ENCODE results near the gene PRPS1L1. TPM values are rescaled to one million over a fixed set of nuclear protein-coding genes. Genes with fewer than 3 reads are reported as not detected.

The PRPS1L1 gene
- total RNA-seq, 1 experiment from 2014 or later: not detected

DNA sequence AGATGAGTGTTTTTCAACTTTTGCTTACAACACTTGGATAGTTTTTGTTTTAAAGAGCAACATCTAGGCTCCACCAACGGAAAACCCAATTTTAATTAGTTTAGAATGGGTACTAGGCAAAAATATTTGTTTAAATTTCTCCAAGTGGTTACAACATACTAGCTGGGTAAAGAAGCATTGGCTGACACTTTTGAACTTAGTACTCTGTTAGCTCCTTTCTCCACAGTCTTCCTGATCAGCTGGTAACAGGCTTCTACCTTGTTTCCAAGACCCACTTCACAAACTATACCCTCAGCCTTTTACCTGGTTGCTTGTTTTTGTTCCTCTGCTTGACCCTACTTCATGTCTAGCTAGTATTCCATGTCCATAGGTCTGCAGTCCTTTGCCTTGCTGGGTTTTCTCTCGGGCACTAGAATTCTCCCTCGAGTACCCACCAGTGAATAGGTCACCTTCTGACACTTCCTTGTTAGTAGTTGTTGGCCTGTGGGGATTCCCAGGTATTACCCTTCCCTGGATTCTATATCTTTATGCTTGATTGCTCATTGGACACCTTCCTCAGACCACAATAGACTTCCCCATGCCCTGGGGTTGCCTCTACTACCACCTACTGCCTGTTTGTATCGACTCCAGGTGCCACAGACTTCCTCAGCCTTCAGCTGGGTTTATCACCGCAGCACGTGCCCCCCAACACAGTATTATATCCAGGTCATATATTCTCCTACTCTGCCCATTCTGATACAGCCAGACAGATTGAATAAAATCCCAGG, 42.0 kb downstream of the PRPS1L1 start:
- no peak for DNase-seq (ENCODE audit: low read depth, low spot score)
- in situ Hi-C loops (cut with HindIII; ENCODE audit: low pct_unique_long_range_greater_than_20kb, low sequenced_read_pairs): no loop called here

DNA sequence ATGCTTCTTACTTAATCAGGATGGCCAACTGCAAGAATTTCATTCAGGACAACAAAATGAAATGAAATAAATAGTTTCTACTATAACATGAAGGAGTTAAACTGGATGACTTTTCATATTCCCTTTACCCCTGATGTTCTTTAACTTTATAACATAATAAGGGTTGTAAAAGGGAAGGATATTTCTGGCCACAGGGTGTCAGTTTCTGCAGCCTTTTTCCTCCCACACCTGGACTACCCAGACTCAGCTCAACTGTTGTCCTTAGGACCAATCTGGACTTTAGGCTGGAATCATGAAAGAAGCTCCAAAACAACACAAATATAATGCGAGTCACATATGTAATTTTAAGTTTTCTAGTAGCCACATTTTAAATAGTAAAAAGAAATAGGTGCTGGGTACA, 43.4 kb downstream of the PRPS1L1 start:
- DNase-seq (ENCODE audit: low read depth, low spot score): no peak
- in situ Hi-C loops (cut with HindIII; ENCODE audit: low pct_unique_long_range_greater_than_20kb, low sequenced_read_pairs): no loop called here

DNA sequence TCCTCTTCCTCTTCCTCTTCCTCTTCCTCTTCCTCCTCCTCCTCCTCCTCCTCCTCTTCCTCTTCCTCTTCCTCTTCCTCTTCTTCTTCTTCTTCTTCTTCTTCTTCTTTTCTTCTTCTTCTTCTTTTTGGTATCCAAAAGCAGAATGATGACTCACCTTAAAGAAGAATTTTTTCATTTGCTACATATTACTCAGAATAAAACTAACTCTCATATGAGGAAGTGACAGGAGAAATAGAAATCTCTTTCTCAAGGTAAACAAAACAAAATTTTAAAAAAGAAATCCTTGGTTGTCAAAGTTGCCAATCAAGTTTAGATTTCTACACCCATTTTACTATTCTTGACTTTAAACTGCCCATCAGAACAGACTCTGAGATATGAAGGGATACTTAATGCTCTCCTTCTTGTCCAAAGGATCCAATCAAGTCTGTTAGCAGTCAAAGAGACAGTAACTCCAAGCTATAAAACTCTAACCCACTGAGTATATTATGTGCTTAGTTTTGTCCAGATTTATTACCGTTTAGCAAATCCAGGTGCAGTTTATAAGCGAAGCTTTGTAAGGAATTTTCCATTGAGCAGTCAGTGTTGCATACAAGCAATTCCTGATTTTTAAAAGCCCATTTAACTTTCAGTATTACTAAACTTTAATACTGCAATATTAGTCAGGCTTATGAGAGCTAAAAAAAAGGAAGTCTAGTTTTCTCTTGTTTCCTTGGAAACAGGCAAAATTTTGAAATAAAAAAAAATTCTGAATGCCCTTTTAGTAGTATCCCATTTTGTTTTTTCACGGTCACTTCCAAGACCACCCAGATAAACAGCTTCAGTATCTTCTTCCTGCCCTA, 44.2 kb downstream of the PRPS1L1 start:
- in situ Hi-C loops (cut with HindIII; ENCODE audit: low pct_unique_long_range_greater_than_20kb, low sequenced_read_pairs): no loop called here
- DNase-seq (ENCODE audit: low read depth, low spot score): no peak

DNA sequence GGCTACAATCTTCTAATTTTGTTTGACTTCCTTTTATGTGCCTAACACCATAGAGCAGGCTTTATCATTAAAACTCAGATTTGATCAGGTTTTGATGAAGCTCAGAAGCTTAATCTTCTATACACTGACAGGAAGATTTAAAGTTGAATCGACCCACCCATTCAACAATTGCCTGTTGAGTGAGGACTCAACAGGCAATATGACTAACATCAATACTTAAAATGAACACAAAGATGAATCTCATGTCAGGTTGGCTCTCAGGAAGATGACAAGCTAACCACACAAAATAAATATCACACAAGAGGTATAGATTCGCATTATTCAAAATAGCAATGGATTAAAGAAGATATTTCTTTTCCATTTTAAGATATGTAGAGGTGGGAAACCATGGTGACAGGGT, 50.7 kb downstream of the PRPS1L1 start:
- in situ Hi-C loops (cut with HindIII; ENCODE audit: low pct_unique_long_range_greater_than_20kb, low sequenced_read_pairs): no loop called here
- no peak for DNase-seq (ENCODE audit: low read depth, low spot score)

Other genes starting within 250 kb of the PRPS1L1 start
- 43.6 and 54.7 TPM in 2 replicates for gene SNX13, start 87.4 kb downstream of the PRPS1L1 start, total RNA-seq (2014; rRNA removed; shearing (Covaris generic))